PC-3 (cell line): Measurements from ENCODE around the gene ZNF423. TPM values are rescaled to one million over a fixed set of nuclear protein-coding genes. Genes with fewer than 3 reads are reported as not detected.
"Not testable (repeated sequence)": the region's sequence is repeated elsewhere in the genome, so short reads cannot be mapped to it uniquely, and the experiment has no call there.

ENCODE experiments used
- ATAC-seq: fragments of 200-7000 bp; cut with Tn5 transposase; 2 replicates; pipeline ENCODE4 v1.9.1; 2020; ENCODE audit warnings: mild to moderate bottlenecking, moderate library complexity
- BruUV-seq: library from RNA; stranded (reverse); fragments of 400-500 nt; replicated peaks from 2 replicates; lab custom pipeline; 2021; lab: Mats Ljungman, UMichigan
- CTCF ChIA-PET: fragments of 300-600 bp; sonication (Branson Sonifier 250); formaldehyde crosslinking; loops from one replicate; lab custom pipeline; 2022; ENCODE audit warnings: antibody characterized with exemption; lab: Charles Lee
- POLR2A ChIA-PET: fragments of 300-600 bp; sonication (Branson Sonifier 250); formaldehyde crosslinking; loops from one replicate; lab custom pipeline; 2022; ENCODE audit warnings: antibody characterized with exemption; ENCODE audit not compliant: unreplicated experiment; lab: Charles Lee
- DNase-seq: peaks from one replicate; pipeline ENCODE4 v3.0.0-alpha.2; 2015
- H2AFZ ChIP-seq: fragments of 300-600 bp; sonication (generic); 2 replicates; pipeline ENCODE4 v1.6.0; 2016; ENCODE audit warnings: antibody characterized with exemption, low read length
- H3F3A ChIP-seq: fragments of 300-600 bp; sonication (generic); one replicate; pipeline ENCODE4 v1.6.0; 2017; ENCODE audit warnings: antibody characterized with exemption, low read length, control low read depth, mild to moderate bottlenecking; ENCODE audit not compliant: unreplicated experiment
- H3K27ac ChIP-seq: fragments of 300-600 bp; sonication (generic); 2 replicates; pipeline ENCODE4 v1.5.1; 2016; ENCODE audit warnings: mild to moderate bottlenecking, low read length
- H3K27me3 ChIP-seq: fragments of 300-600 bp; sonication (generic); 2 replicates; pipeline ENCODE4 v1.6.1; 2016; ENCODE audit warnings: low read length, mixed read lengths
- H3K36me3 ChIP-seq: fragments of 300-600 bp; sonication (generic); 2 replicates; pipeline ENCODE4 v1.6.1; 2016; ENCODE audit warnings: low read depth, mixed run types, low read length, mixed read lengths
- H3K4me1 ChIP-seq: fragments of 300-600 bp; sonication (generic); 2 replicates; pipeline ENCODE4 v1.5.1; 2016; ENCODE audit warnings: low read length; ENCODE audit not compliant: insufficient read depth
- H3K4me2 ChIP-seq: fragments of 300-600 bp; sonication (generic); 2 replicates; pipeline ENCODE4 v1.6.0; 2016; ENCODE audit warnings: low read length
- H3K4me3 ChIP-seq: fragments of 300-600 bp; sonication (generic); 2 replicates; pipeline ENCODE4 v1.5.1; 2016; ENCODE audit warnings: mild to moderate bottlenecking, low read length, mixed read lengths
- H3K79me2 ChIP-seq: fragments of 300-600 bp; sonication (generic); 2 replicates; pipeline ENCODE4 v1.6.1; 2017; ENCODE audit warnings: low read length, mixed read lengths
- H3K9ac ChIP-seq: fragments of 300-600 bp; sonication (generic); 2 replicates; pipeline ENCODE4 v1.6.0; 2016; ENCODE audit warnings: mild to moderate bottlenecking, low read length
- H3K9me2 ChIP-seq: fragments of 300-600 bp; sonication (generic); replicated peaks from 2 replicates; pipeline ENCODE4 v1.6.1; 2016; ENCODE audit warnings: mixed run types, low read length, mixed read lengths
- H3K9me3 ChIP-seq: fragments of 300-600 bp; sonication (generic); 2 replicates; pipeline ENCODE4 v1.6.1; 2016; ENCODE audit warnings: low read length, mixed read lengths
- H4K20me1 ChIP-seq: fragments of 300-600 bp; sonication (generic); 2 replicates; pipeline ENCODE4 v1.6.1; 2016; ENCODE audit warnings: low read length, mixed read lengths
- EZH2 ChIP-seq: fragments of 300-600 bp; sonication (generic); IDR thresholded peaks from one replicate; pipeline ENCODE4 v1.6.1; 2017; ENCODE audit warnings: antibody characterized with exemption, mild to moderate bottlenecking, low read length; ENCODE audit not compliant: unreplicated experiment
- intact Hi-C: fragments of 100-400 bp; cut with micrococcal nuclease; formaldehyde crosslinking; loops from 2 replicates; pipeline ENCODE4 v1.9.0; 2023
- total RNA-seq: library from RNA; depleted of rRNA; stranded (reverse); fragments of >200 nt; gene quantifications from 2 replicates; pipeline ENCODE4 v1.2.3, GENCODE V29; 2014
- TF ChIP-seq, protein P1 (sequence below): fragments of 300-600 bp; sonication (generic); conservative IDR thresholded peaks from 2 replicates; pipeline ENCODE4 v1.5.1; 2017; ENCODE audit warnings: antibody characterized with exemption, low read depth, mild to moderate bottlenecking, low read length

ZNF423 gene
- total RNA-seq, 1 experiment from 2014 or later, result not detected

DNA sequence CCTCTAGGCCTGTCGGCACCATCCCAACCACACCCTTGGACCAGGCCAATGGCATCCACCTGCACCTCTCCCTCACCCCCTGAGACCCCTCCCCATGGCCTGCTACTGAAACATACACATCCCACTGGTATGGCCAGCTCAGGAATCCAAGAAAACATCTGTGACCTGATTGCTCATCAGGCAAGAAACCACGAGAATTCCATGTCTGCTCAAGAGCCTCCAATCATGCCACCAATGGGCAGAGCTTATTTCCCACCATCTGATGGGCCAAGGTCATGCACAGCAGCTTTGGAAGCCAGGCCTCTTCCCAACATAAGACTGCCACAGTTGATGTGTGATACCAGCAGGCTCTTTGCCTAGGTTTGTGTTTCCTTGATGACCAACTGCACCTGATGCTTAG lies 292.2 kb downstream of the ZNF423 start:
- H2AFZ ChIP-seq, result no peak overlapping the region
- no peak overlapping the region for H3K9ac ChIP-seq
- H3K9me3 ChIP-seq, result no peaks in the 10 kb centered on the region
- no peaks in the 10 kb centered on the region for H3K4me1 ChIP-seq
- H3K79me2 ChIP-seq, result no peaks in the 10 kb centered on the region
- DNase-seq (no peak), ATAC-seq (no peak)
- no peak overlapping the region for H3K27ac ChIP-seq
- no peak overlapping the region for H3K4me2 ChIP-seq
- H3K4me3 ChIP-seq, result no peak overlapping the region
- no TSS peak for BruUV-seq
- peaks cover 6% of the 10 kb centered on the region; the same call in 1 of the 2 replicates for H3K27me3 ChIP-seq
- no peaks in the 10 kb centered on the region for H3K9me2 ChIP-seq
- no peaks in the 10 kb centered on the region for H3K36me3 ChIP-seq
- ChIA-PET POLR2A (no interaction called here), CTCF (no interaction called here)
- intact Hi-C loops, result no loop called here
- TF ChIP-seq, protein P1, sequence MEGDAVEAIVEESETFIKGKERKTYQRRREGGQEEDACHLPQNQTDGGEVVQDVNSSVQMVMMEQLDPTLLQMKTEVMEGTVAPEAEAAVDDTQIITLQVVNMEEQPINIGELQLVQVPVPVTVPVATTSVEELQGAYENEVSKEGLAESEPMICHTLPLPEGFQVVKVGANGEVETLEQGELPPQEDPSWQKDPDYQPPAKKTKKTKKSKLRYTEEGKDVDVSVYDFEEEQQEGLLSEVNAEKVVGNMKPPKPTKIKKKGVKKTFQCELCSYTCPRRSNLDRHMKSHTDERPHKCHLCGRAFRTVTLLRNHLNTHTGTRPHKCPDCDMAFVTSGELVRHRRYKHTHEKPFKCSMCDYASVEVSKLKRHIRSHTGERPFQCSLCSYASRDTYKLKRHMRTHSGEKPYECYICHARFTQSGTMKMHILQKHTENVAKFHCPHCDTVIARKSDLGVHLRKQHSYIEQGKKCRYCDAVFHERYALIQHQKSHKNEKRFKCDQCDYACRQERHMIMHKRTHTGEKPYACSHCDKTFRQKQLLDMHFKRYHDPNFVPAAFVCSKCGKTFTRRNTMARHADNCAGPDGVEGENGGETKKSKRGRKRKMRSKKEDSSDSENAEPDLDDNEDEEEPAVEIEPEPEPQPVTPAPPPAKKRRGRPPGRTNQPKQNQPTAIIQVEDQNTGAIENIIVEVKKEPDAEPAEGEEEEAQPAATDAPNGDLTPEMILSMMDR, result no peak
- H4K20me1 ChIP-seq, result no peaks in the 10 kb centered on the region
- no peaks in the 10 kb centered on the region for H3F3A ChIP-seq

DNA sequence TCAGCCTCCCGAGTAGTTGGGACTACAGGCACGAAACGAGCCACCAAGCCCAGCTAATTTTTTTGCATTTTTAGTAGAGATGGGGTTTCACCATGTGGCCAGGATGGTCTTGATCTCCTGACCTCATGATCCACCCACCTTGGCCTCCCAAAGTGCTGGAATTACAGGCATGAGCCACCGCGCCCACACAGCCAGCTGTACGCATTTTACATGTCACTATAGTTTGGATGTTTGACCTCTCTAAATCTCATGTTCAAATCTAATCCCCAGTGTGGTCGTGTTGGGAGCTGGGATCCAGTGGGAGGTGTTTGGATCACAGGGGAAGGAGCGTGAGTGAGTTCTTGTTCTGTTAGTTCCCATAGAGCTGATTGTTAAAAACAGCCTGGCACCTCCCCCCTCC lies 293.0 kb downstream of the ZNF423 start:
- H3K4me1 ChIP-seq, ATAC-seq, DNase-seq, H3K4me3 ChIP-seq, H3K9me3 ChIP-seq, intact Hi-C loops, H3F3A ChIP-seq, H3K36me3 ChIP-seq, H3K27me3 ChIP-seq, H2AFZ ChIP-seq, H3K27ac ChIP-seq, H3K9me2 ChIP-seq, CTCF ChIA-PET, POLR2A ChIA-PET, BruUV-seq, H3K79me2 ChIP-seq, H3K9ac ChIP-seq, H4K20me1 ChIP-seq, H3K4me2 ChIP-seq: not testable (repeated sequence)

DNA sequence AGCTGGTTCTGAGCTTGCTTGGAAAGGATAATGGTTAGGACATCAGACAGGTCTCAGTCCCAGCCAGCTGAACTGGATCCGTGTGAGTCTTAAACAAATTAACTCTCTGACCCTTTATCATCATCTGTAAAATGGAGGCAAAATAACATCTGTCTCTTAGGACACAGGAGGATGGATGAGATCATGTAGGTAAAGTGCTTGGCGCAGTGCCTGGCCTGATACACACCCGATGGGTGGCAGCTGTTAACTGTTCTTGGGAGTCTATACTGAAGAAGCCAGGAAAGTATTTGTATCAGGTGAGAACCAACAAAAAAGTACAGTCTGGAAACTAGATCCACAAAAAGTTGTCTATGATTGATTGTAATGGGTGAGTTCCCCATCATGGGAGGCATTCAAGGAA lies 293.7 kb downstream of the ZNF423 start:
- no peaks in the 10 kb centered on the region for H3F3A ChIP-seq
- no peaks in the 10 kb centered on the region for H3K9me2 ChIP-seq
- no peaks in the 10 kb centered on the region for H3K79me2 ChIP-seq
- intact Hi-C loops, result no loop called here
- peaks cover 6% of the 10 kb centered on the region for H3K27me3 ChIP-seq
- no peaks in the 10 kb centered on the region for H3K4me1 ChIP-seq
- H4K20me1 ChIP-seq, result no peaks in the 10 kb centered on the region
- DNase-seq, result no peak
- H3K9me3 ChIP-seq, result no peaks in the 10 kb centered on the region
- no peak overlapping the region for H2AFZ ChIP-seq
- H3K27ac ChIP-seq, result no peak overlapping the region
- no peak overlapping the region for H3K9ac ChIP-seq
- POLR2A ChIA-PET, result no interaction called here
- TF ChIP-seq, protein P1, result no peak
- no peak for TF ChIP-seq EZH2
- H3K36me3 ChIP-seq, result no peaks in the 10 kb centered on the region
- H3K4me3 ChIP-seq, result no peak overlapping the region
- CTCF ChIA-PET, result no interaction called here
- no peak for ATAC-seq
- H3K4me2 ChIP-seq, result no peak overlapping the region
- BruUV-seq, result no TSS peak
